OCI-LY7 (cell line): ENCODE measurements around the gene CCDC184. TPM values are rescaled to one million over a fixed set of nuclear protein-coding genes. Genes with fewer than 3 reads are reported as not detected.

Experiments used
- BruUV-seq: library from RNA; stranded (reverse); fragments of 400-500 nt; replicated peaks from 2 replicates; lab custom pipeline; 2021; lab: Mats Ljungman, UMichigan
- CTCF ChIA-PET: fragments of 300-600 bp; sonication (Branson Sonifier 250); formaldehyde crosslinking; loops from one replicate; lab custom pipeline; 2022; ENCODE audit warnings: antibody characterized with exemption; ENCODE audit not compliant: unreplicated experiment; lab: Charles Lee
- POLR2A ChIA-PET: fragments of 300-600 bp; sonication (Branson Sonifier 250); formaldehyde crosslinking; loops from one replicate; lab custom pipeline; 2022; ENCODE audit warnings: antibody characterized with exemption; lab: Charles Lee
- DNase-seq: peaks from one replicate; pipeline ENCODE4 v3.0.0-alpha.2; 2015; ENCODE audit warnings: low spot score
- H2AFZ ChIP-seq: fragments of 200-600 bp; sonication (generic), shearing (Covaris generic); 2 replicates; pipeline ENCODE4 v1.6.1; 2014; ENCODE audit warnings: mild to moderate bottlenecking, antibody characterized with exemption, low read length, moderate library complexity
- H3K27ac ChIP-seq: fragments of 200-600 bp; sonication (generic); 2 replicates; pipeline ENCODE4 v1.5.1; 2014; ENCODE audit warnings: mixed run types, low read depth, mild to moderate bottlenecking, moderate library complexity, low read length, inconsistent platforms; ENCODE audit not compliant: poor library complexity, severe bottlenecking
- H3K36me3 ChIP-seq: fragments of 200-600 bp; sonication (generic); 2 replicates; pipeline ENCODE4 v1.6.1; 2014; ENCODE audit warnings: mild to moderate bottlenecking, antibody characterized with exemption, low read length, moderate library complexity, mixed read lengths; ENCODE audit not compliant: insufficient read depth
- H3K4me1 ChIP-seq: fragments of 200-600 bp; sonication (generic); 2 replicates; pipeline ENCODE4 v1.5.1; 2014; ENCODE audit warnings: mild to moderate bottlenecking, low read length; ENCODE audit not compliant: insufficient read depth, poor library complexity, severe bottlenecking
- H3K4me2 ChIP-seq: fragments of 200-600 bp; sonication (generic); 2 replicates; pipeline ENCODE4 v1.6.1; 2014; ENCODE audit warnings: mild to moderate bottlenecking, low read length
- H3K4me3 ChIP-seq: fragments of 200-600 bp; sonication (generic); 2 replicates; pipeline ENCODE4 v1.5.1; 2014; ENCODE audit warnings: mild to moderate bottlenecking, low read depth, low read length; ENCODE audit not compliant: poor library complexity, severe bottlenecking
- H3K79me2 ChIP-seq: fragments of 200-600 bp; sonication (generic); 2 replicates; pipeline ENCODE4 v1.6.1; 2016; ENCODE audit warnings: low read depth, mild to moderate bottlenecking, low read length, moderate library complexity, mixed read lengths; ENCODE audit not compliant: insufficient read depth
- H3K9me2 ChIP-seq: fragments of 200-600 bp; sonication (generic); 2 replicates; pipeline ENCODE4 v1.6.1; 2016; ENCODE audit warnings: mild to moderate bottlenecking, low read length, mixed read lengths; ENCODE audit not compliant: insufficient read depth
- H3K9me3 ChIP-seq: fragments of 200-600 bp; sonication (generic); 2 replicates; pipeline ENCODE4 v1.6.1; 2014; ENCODE audit warnings: mild to moderate bottlenecking, mixed run types, low read length, mixed read lengths
- H4K20me1 ChIP-seq: fragments of 200-600 bp; sonication (generic); 2 replicates; pipeline ENCODE4 v1.6.1; 2014; ENCODE audit warnings: mild to moderate bottlenecking, antibody characterized with exemption, low read length, moderate library complexity, mixed read lengths; ENCODE audit not compliant: insufficient read depth
- EZH2phosphoT487 ChIP-seq: fragments of 200-600 bp; sonication (generic); IDR thresholded peaks from 2 replicates; pipeline ENCODE4 v1.6.1; 2018; ENCODE audit warnings: low read depth, borderline replicate concordance, mild to moderate bottlenecking, mixed run types, antibody characterized with exemption, low read length, moderate library complexity, mixed read lengths
- intact Hi-C: fragments of 100-400 bp; cut with micrococcal nuclease; formaldehyde crosslinking; loops from one replicate; pipeline ENCODE4 v1.10.0; 2022; ENCODE audit not compliant: unreplicated experiment
- total RNA-seq, 2 experiments: library from RNA; depleted of rRNA in 1 of 2; stranded (reverse); fragments of >200 nt in 1 of 2; shearing (Covaris generic) in 1 of 2; gene quantifications; 2 replicates each; pipeline ENCODE4 v1.2.3, GENCODE V29; 2014 to 2022
- TF ChIP-seq, protein P1 (sequence below): fragments of 200-600 bp; sonication (generic); conservative IDR thresholded peaks from 2 replicates; pipeline ENCODE4 v1.5.1; 2014; ENCODE audit warnings: mild to moderate bottlenecking, antibody characterized with exemption, low read length, moderate library complexity, mixed read lengths

Gene CCDC184
- total RNA-seq, 2 experiments from 2014 or later = not detected

DNA sequence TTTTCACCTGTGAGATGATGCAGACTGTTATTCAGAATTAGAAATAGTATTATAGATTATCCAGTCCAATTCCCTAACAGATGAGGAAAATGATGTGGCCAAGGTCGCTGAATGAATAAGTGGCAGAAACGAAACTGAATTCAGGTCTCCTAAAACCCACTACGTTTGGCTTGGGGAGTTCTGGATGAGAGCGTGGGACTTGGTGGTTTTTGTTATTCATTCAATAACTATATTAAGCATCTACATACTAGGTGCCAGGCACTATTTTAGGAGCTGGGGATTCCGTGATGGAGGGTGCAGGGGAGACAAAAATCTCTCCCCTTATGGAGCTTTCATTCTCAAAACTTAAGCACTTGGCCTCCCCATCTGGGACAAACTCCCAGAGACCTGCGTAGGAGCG lies 813 bp upstream of the CCDC184 start:
- Histone ChIP-seq H3K4me1 (peaks cover 8% of the 10 kb centered on the region), H3K9me3 (no peaks in the 10 kb centered on the region), H4K20me1 (no peaks in the 10 kb centered on the region), H3K27ac (no peak overlapping the region), H2AFZ (peak overlapping the region; percentile 98), H3K36me3 (no peaks in the 10 kb centered on the region), H3K4me2 (peak overlapping the region; percentile 68), H3K4me3 (peak overlapping the region; percentile 78), H3K79me2 (no peaks in the 10 kb centered on the region), H3K9me2 (no peaks in the 10 kb centered on the region)
- BruUV-seq = no TSS peak
- intact Hi-C loops = loop anchor here (5.0 kb wide), 1 partner anchor 435 kb away; no protein-coding TSS in a partner anchor
- DNase-seq = no peak
- CTCF ChIA-PET = interaction anchor here (0.6 to 1.1 kb wide), 6 partner anchors 9 to 987 kb away, joined by 3 to 4 read pairs (median 3); no protein-coding TSS in a partner anchor
- POLR2A ChIA-PET = interaction anchor here (0.7 to 1.6 kb wide), 4 partner anchors 12 to 435 kb away, joined by 3 to 12 read pairs (median 4); no protein-coding TSS in a partner anchor
- TF ChIP-seq, protein P1, sequence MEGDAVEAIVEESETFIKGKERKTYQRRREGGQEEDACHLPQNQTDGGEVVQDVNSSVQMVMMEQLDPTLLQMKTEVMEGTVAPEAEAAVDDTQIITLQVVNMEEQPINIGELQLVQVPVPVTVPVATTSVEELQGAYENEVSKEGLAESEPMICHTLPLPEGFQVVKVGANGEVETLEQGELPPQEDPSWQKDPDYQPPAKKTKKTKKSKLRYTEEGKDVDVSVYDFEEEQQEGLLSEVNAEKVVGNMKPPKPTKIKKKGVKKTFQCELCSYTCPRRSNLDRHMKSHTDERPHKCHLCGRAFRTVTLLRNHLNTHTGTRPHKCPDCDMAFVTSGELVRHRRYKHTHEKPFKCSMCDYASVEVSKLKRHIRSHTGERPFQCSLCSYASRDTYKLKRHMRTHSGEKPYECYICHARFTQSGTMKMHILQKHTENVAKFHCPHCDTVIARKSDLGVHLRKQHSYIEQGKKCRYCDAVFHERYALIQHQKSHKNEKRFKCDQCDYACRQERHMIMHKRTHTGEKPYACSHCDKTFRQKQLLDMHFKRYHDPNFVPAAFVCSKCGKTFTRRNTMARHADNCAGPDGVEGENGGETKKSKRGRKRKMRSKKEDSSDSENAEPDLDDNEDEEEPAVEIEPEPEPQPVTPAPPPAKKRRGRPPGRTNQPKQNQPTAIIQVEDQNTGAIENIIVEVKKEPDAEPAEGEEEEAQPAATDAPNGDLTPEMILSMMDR = no peak
- no peak for TF ChIP-seq EZH2phosphoT487

DNA sequence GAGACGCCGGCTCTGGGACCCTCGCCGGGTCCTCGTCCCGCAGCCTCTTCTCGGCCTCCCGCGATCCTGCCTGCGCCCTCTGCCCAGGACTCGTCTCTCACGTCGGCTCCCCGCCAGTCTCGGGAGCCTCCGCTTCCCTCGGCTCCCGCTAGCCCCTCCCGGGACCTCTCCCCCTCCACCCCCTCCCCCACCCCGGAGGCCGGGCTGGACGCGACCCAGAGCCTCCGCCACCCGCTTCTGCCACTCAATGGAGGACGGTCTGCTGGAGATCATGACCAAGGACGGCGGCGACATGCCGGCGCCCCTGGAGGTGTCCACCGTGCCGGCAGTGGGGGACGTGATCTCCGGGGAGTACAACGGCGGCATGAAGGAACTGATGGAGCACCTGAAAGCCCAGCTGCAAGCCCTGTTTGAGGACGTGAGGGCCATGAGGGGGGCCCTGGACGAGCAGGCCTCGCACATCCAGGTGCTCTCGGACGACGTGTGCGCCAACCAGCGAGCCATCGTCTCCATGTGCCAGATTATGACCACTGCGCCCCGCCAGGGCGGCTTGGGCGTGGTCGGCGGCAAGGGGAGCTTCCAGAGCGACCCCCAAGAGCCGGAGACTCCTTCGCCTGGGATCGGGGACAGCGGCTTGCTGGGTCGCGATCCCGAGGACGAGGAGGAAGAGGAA lies 568 bp downstream of the CCDC184 start:
- ChIA-PET CTCF (no interaction called here), POLR2A (interaction anchor here (0.5 to 1.6 kb wide), 3 partner anchors 16 to 488 kb away, joined by 4 to 12 read pairs (median 7); no protein-coding TSS in a partner anchor)
- H3K27ac ChIP-seq = no peak overlapping the region
- peak overlapping the region; percentile 68 for H3K4me2 ChIP-seq
- no TSS peak for BruUV-seq
- no peaks in the 10 kb centered on the region for H3K79me2 ChIP-seq
- no peaks in the 10 kb centered on the region for H3K9me2 ChIP-seq
- H3K4me1 ChIP-seq = peaks cover 8% of the 10 kb centered on the region
- H4K20me1 ChIP-seq = no peaks in the 10 kb centered on the region
- no peaks in the 10 kb centered on the region for H3K9me3 ChIP-seq
- H3K36me3 ChIP-seq = no peaks in the 10 kb centered on the region
- H3K4me3 ChIP-seq = peak overlapping the region; percentile 78
- no peak for DNase-seq
- intact Hi-C loops = loop anchor here (5.0 kb wide), 1 partner anchor 433 kb away; no protein-coding TSS in a partner anchor
- TF ChIP-seq, protein P1 = no peak
- TF ChIP-seq EZH2phosphoT487 = no peak
- peak overlapping the region; percentile 98 for H2AFZ ChIP-seq

DNA sequence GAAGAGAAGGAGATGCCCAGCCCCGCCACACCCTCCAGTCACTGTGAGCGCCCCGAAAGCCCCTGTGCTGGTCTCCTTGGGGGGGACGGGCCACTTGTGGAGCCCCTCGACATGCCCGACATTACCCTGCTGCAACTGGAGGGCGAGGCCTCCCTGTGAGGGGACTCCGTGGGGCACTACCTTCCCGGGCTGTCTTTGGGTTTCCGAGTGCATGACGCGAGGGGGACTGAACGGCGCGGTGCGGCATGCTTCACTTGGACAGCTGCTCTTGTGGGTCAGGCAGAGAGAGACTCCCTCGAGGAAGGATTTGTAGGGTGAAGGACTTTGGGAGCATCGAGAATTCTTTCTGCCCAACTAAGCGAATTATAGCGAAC lies 1.1 kb downstream of the CCDC184 start:
- POLR2A ChIA-PET = interaction anchor here (0.5 kb wide), 1 partner anchor 28 kb away, joined by 7 read pairs; no protein-coding TSS in a partner anchor
- DNase-seq = no peak
- no peak overlapping the region for H2AFZ ChIP-seq

More for the DNA sequence above, 1.1 kb downstream of the CCDC184 start:
- no peaks in the 10 kb centered on the region for H3K79me2 ChIP-seq
- no TSS peak for BruUV-seq
- H3K4me3 ChIP-seq = no peak overlapping the region
- H3K4me2 ChIP-seq = no peak overlapping the region
- H3K36me3 ChIP-seq = no peaks in the 10 kb centered on the region
- TF ChIP-seq EZH2phosphoT487 = no peak
- TF ChIP-seq, protein P1 = no peak
- no peaks in the 10 kb centered on the region for H3K9me3 ChIP-seq
- CTCF ChIA-PET = no interaction called here
- peaks cover 8% of the 10 kb centered on the region for H3K4me1 ChIP-seq
- intact Hi-C loops = loop anchor here (5.0 kb wide), 1 partner anchor 433 kb away; no protein-coding TSS in a partner anchor
- no peaks in the 10 kb centered on the region for H3K9me2 ChIP-seq
- H4K20me1 ChIP-seq = no peaks in the 10 kb centered on the region
- no peak overlapping the region for H3K27ac ChIP-seq
